Measurements from ENCODE around the gene PTCD2.

The PTCD2 gene, protein sequence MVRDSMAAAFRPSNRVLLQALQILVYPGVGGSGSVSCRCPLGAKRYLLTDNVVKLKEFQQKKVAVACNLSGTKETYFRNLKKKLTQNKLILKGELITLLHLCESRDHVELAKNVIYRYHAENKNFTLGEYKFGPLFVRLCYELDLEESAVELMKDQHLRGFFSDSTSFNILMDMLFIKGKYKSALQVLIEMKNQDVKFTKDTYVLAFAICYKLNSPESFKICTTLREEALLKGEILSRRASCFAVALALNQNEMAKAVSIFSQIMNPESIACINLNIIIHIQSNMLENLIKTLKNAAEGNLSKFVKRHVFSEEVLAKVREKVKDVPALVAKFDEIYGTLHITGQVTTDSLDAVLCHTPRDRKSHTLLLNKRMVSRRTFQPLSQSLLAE

DNA sequence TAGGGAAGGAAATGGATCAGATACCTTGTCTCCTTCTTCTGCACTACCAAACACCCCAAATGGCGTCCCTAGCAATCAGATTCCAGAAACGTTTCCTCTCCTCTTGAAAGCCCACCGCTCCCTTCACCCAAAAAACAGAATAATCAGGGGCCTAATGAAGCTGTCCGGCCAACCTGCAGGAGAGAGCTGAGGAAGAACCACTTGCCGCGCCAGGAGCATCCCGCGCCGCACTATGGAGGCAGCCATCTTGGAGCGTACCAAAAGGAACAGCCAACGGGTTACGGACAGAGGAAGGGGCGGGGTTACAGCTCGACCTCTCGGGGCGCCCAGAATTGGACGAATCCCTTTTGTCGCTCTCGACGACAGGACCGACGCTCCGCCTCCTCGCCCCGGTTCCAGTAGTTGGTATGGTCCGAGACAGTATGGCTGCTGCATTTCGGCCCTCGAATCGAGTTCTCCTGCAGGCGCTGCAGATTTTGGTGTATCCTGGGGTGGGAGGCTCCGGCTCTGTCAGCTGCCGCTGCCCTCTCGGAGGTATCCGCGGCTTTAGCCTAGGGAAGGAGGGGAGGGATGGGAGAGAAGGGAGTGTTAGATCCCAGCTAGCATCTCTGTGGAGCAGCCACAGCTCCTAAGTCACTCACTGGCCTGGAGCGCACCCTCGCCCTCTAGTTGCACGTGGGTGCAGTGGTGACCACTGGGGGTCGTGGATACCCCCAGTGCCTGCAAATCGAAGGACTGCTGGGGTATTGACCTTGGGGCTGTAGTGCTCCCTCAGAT lies at the start of gene PTCD2, which contains the start of gene MRPS27:
Gene PTCD2, plus strand, starts transcription at position 398 of the 777 bp plus-strand sequence. Its CDS starts 10 bp downstream, at position 408.
Gene MRPS27, minus strand, starts transcription at position 265 of the 777 bp plus-strand sequence. Its CDS starts 19 bp downstream, at position 246.
- DNase-seq = peak; percentile 96

DNA sequence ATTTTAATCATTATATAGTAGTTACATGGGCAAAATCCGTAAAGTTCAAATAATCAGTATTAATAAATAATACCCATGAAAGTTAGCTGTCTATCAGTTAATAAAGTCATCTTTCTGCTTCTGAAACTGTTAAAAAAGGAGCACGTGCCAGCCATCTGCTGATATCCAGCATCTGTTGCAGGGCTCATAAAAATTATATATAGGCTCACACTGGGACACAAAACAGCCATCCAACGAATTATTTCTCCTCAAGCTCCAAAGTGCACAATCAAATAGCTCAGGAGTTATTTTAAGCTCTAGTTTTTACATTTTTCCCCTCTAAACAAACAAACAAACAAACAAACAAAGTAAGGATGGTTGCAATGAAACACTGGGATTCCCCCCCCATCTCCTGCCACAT lies 48.5 kb upstream of the PTCD2 start:
- DNase-seq = no peak

DNA sequence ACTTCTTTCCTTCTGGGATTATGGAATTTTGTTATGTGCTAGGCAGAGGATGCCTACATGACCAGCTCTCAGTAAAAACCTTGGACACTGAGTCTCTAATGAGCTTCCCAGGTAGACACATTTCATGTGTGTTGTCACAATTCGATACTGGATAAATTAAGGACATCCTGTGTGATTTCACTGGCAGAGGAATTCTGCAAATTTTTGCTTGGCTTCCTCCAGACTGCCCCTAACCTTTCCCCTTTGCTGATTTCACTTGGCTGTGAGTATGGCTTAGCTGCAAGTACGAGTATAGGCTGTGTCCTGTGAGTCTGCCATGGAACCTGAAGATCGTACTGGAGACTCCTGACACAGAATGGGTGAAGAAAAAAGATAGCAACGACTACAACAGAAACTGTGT lies 47.8 kb upstream of the PTCD2 start:
- DNase-seq = no peak

DNA sequence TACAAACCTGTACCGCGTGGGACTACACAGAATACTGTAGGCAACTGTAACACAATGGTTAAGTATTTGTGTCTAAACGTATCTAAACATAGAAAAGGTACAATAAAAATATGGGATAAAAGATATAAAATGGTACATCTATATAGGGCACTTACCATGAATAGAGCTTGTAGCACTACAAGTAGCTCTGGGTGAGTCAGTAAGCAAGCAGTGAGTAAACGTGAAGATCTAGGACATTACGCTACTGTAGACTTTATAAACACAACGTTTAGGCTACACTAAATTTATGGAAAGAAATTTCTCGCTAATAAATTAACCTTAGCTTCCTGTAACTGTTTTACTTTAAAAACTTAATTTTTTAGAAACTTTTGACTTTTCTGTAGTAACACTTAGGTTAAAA lies 46.6 kb upstream of the PTCD2 start:
- no peak for DNase-seq

DNA sequence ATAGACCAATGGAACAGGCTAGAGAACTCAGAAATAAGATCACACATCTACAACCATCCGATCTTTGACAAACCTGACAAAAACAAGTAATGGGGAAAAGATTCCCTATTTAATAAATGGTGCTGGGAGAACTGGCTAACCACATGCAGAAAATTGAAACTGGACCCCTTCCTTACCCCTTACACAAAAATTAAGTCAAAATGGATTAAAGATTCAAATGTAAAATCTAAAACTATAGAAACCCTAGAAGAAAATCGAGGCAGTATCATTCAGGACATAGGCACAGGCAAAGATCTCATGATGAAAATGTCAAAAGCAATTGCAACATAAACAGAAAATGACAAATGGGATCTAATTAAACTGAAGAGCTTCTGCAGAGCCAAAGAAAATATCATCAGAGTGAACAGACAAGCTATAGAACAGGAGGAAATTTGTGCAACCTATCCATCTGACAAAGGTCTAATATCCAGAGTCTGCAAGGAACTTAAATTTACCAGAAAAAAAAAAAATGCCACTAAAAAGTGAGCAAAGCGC lies 43.9 kb upstream of the PTCD2 start:
- DNase-seq = no peak

DNA sequence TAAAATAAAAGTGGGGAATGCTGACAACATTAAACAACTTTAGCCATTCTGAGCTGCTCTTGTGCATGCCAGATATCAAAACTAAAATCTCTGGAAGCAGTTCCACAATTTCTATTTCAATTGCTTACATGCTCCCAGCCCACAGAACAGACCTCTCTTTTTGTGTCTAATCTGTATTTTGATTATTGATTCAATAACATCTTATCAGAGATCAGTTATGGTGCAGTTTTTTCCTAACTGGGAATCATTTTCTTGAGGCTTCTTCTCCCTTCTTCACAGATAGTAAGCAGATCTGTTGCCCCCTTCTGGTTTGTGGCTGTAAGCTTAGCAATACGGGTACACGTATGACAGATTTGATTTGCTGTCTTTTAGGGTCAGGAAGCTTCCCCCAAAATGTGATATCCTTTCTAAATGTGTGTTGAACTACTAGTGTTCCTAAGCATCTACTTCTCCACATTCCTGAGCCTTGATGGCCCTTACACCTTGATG lies 39.5 kb upstream of the PTCD2 start:
- no peak for DNase-seq

DNA sequence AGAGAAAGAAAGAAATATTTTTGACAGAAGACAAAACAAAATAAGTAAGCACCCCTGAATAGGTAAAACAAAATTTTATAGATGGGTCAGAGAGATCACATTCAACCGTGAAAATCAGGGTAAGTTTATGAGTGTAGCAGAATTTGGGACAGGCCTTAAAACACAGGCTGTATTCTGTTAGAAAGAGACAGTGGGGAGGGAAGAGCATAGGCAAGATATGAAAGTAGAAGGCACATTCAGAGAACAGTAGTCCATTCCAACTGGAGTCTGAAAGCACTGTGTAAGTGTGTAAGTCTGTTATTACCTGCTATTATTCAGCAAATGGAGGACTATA lies 38.8 kb upstream of the PTCD2 start:
- DNase-seq = no peak

DNA sequence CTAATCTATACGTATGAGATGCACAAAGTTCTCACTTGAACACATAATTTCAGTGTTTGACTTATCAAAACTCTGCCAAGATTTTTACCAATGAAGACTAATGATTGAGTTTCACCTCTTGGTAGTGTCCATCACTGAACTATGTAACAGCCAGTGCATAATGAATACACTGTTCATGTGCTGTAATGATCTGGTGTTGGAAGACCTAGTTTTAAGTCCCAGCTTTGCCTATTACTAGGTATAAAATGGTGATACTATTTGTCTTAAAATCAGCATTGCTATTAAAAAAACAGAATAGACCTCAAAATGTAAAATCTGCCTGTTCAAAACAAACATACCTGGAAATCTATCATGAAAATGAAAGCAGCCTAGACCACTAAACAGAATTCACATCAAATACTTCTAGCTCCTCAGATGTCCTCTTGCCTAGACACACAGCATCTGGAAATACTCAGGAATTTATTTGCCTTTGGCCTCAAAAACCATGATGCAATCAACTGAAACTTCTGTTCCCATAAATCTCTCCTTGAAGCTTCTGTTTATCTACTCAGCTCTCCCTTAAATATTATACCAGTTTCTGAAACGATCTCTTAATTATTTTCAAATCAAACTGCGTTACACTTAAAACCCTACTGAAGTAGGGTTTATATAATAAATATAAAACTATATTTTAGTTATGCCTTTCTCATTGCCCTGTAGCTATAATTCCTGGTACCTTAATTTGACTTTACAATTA lies 38.2 kb upstream of the PTCD2 start:
- no peak for DNase-seq

DNA sequence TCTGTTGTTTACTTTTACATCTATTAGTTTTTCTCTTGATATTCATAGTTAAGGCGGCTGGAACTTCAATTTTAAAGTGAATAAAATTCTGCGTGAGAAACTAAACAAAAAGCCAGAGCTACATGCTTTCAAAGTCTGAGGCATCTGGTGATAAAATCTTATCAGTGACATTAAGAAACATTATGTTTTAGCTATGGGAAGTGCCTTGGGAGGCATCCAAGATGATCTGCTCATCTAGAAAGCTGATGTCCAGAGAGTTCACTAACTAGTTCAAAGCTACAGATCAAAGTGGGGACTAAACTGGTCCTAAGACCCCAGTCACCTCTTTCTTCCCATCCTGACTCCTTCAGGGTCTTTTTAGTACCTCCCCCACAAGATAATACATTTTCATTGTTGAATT lies 37.3 kb upstream of the PTCD2 start:
- DNase-seq = no peak

DNA sequence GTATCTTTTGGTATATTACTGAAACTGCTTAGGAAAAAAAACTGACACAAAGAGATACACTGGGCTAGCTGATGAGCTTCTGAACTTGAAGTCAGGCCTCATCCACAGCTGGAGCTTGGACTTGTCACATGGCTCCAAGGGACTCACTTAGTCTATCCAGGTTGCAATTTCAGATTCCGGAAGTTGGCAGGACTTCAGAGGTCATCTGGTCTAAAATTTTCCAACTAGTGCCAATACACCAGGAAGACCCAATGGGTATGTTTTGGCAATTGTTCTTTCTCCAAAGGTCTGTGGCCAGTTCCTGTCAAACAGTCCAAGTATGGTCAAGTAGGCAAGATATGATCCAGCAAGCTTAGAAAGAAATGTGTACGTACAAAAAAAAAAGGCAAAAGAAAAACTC lies 36.8 kb upstream of the PTCD2 start:
- no peak for DNase-seq

DNA sequence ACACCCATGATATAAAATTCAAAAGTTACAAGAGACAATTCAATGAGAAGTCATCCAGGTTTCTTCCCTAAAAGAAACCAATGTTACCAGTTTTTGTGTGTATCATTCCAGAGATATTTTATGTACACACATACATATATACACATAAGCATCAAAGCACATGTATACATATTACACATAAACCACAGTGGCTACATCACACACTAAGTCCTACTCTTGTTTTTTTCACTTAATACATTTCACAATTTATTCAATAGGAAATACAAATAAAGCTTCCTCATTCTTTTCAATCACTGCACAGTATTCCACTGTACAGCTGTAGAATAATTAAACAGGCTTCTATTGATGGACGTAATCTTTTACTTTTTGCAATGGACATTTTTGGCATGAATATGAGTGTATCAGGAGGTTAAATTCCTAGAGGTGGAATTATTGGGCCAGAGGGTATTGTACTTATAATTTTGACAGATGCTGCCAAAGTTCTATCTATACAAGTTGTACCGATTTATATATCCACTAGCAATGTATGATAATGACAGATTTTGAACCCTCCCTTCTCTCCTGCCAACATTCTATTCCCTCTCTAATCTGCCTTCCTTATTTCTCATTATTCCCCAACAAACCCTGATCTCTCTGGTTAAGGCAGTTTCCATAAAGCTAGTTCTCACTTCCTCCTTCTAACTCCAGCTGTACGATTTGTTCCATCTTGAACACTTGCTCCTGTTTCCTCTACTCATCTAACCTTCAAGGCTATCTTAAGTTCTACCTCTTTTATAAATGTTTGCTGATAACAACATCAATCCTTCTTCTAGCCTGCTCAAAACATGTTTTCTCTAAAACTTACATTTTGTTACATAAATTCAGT lies 35.4 kb upstream of the PTCD2 start:
- DNase-seq = no peak

DNA sequence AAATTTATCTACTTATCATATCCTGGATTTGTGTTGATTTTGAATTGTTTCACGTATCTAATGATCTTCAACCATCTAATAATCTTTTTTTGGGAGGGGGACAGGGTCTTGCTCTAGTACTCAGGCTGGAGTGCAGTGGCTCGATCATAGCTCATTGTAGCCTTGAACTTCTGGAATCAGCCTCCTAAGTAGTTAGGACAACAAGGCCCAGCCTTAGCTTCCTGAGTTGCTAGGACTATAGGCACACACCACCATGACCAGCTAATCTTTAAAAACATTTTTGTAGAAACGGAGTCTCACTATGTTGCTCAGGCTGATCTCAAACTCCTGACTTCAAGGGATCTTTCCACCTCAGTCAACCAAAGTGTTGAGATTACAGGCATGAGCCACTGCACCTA lies 34.8 kb upstream of the PTCD2 start:
- no peak for DNase-seq

DNA sequence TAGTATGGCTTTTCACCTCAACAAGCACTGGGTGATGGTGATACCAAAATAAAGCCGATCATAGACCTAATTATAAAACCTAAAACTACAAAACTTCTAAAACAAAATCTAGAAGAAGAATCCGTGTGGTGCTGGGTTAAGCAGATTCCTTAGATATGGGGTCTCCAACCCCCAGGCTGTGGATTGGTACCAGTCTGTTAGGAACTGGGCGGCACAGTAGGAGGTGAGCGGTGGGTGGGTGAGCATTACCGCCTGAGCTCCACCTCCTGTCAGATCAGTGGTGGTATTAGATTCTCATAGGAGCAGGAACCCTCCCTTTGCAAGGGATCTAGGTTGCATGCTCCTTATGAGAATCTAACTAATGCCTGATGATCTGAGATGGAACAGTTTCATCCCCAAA lies 33.4 kb upstream of the PTCD2 start:
- DNase-seq = no peak

DNA sequence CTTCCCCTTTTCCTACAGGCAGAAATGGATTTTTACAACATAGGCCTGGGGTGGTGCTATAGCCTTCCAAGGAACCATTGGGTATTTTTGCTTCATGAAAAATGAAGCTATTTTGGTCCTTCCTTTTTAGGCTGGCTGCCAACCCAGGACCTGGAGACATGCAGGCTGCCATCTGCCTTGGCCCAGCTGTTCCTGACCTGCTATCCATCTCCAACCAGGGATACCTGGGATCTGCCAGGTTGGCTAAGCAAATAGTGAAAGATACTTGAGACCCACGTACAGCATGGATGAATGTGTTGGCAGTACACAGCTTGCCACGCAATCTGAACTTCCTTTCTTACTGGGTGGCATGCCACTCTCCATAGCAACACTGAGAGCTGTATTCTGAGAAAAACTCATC lies 31.2 kb upstream of the PTCD2 start:
- DNase-seq = peak; percentile 47

DNA sequence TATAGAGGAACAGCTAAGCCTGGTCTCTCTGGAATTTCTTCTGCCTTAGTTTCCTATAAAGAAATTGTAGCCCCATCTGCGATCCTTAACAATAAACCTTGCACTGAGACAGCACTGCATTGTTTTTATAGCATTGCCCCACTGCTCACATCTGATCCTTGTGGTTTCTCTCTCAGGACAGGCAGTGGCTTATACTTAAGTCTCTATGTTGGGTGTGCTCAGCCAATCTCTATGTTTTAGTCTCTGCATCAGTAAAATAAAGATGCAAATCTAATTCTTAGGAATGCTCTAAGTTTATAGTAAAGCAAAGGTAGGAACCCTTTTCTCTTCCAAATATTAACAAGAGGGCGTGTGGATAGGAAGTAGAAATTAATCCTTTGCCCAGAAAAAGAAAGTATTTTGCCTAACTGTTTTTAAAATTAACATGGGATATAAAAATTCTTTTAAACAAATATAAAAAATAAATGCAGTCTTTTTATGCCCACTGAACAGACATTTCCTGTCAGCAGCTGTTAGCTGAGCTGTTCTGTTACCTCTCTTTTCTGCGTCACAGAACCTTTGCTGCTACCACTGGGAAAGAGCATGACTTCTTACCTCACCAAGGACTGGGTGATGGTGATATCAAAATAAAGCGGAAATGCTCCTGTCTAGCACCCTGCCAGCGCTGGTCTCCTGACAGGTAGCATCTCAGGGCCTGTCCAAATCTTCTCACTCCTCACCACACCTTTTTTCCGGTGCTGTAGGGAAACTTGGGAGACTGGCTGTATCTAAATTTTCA lies 29.6 kb upstream of the PTCD2 start:
- DNase-seq = no peak

DNA sequence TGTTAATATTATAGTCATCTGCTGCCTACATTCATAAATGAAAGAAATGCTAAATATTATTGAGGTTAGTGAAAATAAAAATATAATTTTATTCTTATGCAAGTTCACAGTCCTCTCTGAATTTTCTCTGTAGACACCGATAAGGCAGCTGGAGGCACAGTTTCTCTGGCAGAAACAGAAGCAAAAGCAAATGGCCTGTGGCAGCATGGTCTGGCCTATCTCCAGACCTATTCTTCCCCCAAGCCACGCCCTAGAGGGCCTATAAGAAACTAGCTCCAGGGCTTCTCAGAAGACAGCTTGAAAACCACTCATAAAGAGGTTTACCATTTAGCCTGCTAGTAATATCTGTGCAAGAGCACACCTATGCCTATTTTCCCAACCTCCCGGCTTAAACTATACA lies 28.6 kb upstream of the PTCD2 start:
- no peak for DNase-seq

DNA sequence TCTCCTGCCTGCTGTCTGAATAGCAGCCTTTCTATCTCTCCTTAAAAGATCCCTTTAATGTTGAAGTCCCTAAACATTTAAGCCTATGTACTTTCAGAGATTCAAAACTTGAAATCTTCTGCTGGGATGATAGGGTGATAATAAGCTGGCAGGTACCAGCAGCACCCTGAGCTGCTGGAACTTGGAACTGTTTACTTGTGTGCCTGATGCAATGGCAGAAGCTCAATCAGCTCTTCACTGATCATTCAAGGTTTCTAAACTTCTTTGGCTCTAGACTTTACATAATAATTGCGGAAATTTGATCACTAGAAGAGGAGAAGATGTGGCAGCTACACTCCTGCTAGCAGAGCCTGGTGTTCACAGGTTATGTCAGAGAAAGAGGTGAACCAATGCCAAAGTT lies 27.8 kb upstream of the PTCD2 start:
- no peak for DNase-seq

DNA sequence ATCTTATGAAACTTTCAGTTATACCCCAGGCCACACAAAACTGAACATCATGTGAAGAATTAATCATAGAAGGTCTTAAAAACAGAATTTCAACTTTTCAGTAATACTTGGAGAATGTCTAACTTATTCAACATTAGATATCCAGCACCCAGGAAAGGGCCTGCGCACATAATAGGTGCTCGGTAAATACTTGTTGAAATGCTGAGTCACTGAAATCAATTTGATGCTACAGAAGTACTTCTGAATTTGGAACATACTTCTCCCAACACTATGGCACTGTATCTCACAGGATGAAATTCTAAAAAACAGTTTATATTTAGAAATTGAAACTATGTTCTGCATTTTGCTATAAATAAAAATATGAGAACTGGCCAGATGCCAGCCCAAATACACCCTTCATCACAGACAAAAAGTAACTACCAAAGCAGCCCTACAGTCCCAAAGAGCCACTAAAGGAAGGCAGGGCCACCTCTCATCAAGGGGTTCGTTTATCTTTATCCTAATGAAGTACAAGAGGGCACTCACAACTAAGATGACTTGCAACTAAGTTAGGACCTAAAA lies 26.6 kb upstream of the PTCD2 start:
- DNase-seq = no peak

DNA sequence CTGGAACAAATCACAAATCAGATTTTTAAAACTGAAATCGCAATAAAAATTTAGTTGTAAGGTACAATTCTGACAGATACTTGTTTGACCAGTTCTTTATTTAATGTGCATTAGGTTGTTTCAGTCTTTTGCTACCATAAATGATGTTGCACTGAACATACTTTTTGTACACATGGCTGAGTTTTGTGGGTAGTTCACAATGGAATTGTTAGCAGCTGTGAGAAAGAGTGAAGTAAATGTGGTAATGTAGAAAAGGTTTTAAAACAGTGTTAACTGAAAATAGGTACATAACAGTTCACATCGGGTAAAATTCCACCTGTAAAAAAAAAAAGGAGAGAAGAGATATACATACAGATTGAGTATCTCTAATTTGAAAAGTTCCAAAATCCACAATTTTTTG lies 25.7 kb upstream of the PTCD2 start:
- no peak for DNase-seq

DNA sequence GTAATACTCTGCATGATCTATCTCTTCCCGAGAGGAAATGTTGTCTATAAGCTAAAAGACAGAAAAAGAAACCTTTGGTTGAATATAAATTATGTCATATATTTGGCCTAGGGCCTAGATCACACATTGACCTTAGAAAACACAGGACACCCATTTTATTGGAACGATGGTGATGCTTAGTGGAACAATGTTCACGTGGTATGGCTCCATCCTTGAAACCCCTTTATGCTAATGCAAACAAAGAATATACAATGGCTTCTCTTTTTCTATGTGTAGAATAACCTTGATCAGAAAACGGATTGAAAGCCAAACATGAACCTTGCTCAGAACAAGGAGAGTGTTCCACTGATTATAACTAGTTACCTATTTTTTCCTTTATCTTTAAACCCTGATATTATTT lies 24.6 kb upstream of the PTCD2 start:
- no peak for DNase-seq

DNA sequence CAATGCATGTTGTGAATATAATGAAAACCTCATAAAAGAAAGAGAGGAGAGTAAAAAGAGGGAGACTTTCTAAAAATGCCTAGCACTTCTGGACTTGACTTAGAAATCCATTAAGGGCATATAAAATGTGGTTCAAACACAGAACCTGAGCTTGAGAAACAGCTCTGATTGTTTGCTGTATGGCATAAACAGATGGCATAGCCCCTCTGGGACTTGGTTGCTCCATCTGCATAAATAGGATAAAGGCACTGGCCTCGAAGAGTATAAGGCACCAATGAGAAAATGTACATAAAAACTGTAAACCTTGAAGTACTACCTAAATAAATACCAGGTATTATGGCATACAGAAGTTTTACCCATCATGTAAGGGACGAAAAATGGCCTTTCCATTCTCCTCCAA lies 23.9 kb upstream of the PTCD2 start:
- DNase-seq = peak; percentile 42

Measured in NCI-H1092 treated with DMSO at 0.1 percent for 48 hours (cell line).